H9 (cell line): ENCODE measurements around the gene ETFA. TPM values are rescaled to one million over a fixed set of nuclear protein-coding genes. Genes with fewer than 3 reads are reported as not detected.

ENCODE experiments used
- DNase-seq: peaks from one replicate; pipeline ENCODE4 v3.0.0-alpha.2; 2017
- H2AFZ ChIP-seq: one replicate; pipeline ENCODE4 v1.6.1; 2013; ENCODE audit warnings: mild to moderate bottlenecking, low read length, control low read depth, moderate library complexity
- H2AK5ac ChIP-seq: 2 replicates; pipeline ENCODE4 v1.6.1; 2013; ENCODE audit warnings: low read length, control low read depth, mixed read lengths; ENCODE audit not compliant: insufficient read length
- H2BK120ac ChIP-seq: one replicate; pipeline ENCODE4 v1.6.1; 2013; ENCODE audit warnings: low read depth, mild to moderate bottlenecking, low read length, control low read depth, inconsistent platforms; ENCODE audit not compliant: poor library complexity, severe bottlenecking
- H2BK12ac ChIP-seq: 2 replicates; pipeline ENCODE4 v1.6.1; 2013; ENCODE audit warnings: low read length, control low read depth, mixed read lengths, low read depth; ENCODE audit not compliant: insufficient read length
- H2BK15ac ChIP-seq: 2 replicates; pipeline ENCODE4 v1.6.1; 2013; ENCODE audit warnings: low read depth, low read length, control low read depth
- H2BK20ac ChIP-seq: one replicate; pipeline ENCODE4 v1.6.1; 2013; ENCODE audit warnings: low read depth, mild to moderate bottlenecking, low read length, control low read depth, inconsistent platforms; ENCODE audit not compliant: poor library complexity, severe bottlenecking
- H2BK5ac ChIP-seq: 2 replicates; pipeline ENCODE4 v1.6.1; 2013; ENCODE audit warnings: low read length, control low read depth, mixed read lengths; ENCODE audit not compliant: insufficient read length
- H3K14ac ChIP-seq: 2 replicates; pipeline ENCODE4 v1.6.1; 2013; ENCODE audit warnings: low read length, control low read depth; ENCODE audit not compliant: insufficient read depth
- H3K18ac ChIP-seq: 2 replicates; pipeline ENCODE4 v1.6.1; 2013; ENCODE audit warnings: low read depth, mild to moderate bottlenecking, mixed read lengths, low read length, control low read depth; ENCODE audit not compliant: insufficient read length
- H3K23ac ChIP-seq: 2 replicates; pipeline ENCODE4 v1.6.1; 2013; ENCODE audit warnings: low read length, control low read depth, mixed read lengths, low read depth; ENCODE audit not compliant: insufficient read length
- H3K23me2 ChIP-seq: 2 replicates; pipeline ENCODE4 v1.6.1; 2013; ENCODE audit warnings: low read depth, mild to moderate bottlenecking, mixed read lengths, low read length, control low read depth; ENCODE audit not compliant: insufficient read length, poor library complexity, severe bottlenecking
- H3K27ac ChIP-seq: 2 replicates; pipeline ENCODE4 v1.5.1; 2013; ENCODE audit warnings: low read length, control low read depth, mixed read lengths, low read depth; ENCODE audit not compliant: insufficient read length
- H3K27me3 ChIP-seq: 2 replicates; pipeline ENCODE4 v1.6.1; 2013; ENCODE audit warnings: low read length, control low read depth, inconsistent platforms; ENCODE audit not compliant: insufficient read depth
- H3K4ac ChIP-seq: 2 replicates; pipeline ENCODE4 v1.6.1; 2013; ENCODE audit warnings: low read depth, mild to moderate bottlenecking, control low read depth, inconsistent platforms, low read length, moderate library complexity
- H3K4me1 ChIP-seq: 2 replicates; pipeline ENCODE4 v1.6.1; 2013; ENCODE audit warnings: low read length, control low read depth, inconsistent platforms; ENCODE audit not compliant: insufficient read depth
- H3K4me2 ChIP-seq: 2 replicates; pipeline ENCODE4 v1.6.1; 2013; ENCODE audit warnings: low read length, control low read depth, mixed read lengths; ENCODE audit not compliant: insufficient read length, insufficient read depth
- H3K56ac ChIP-seq: 2 replicates; pipeline ENCODE4 v1.6.1; 2013; ENCODE audit warnings: low read depth, mild to moderate bottlenecking, mixed read lengths, low read length, control low read depth; ENCODE audit not compliant: insufficient read length
- H3K79me1 ChIP-seq: 2 replicates; pipeline ENCODE4 v1.6.1; 2013; ENCODE audit warnings: low read depth, mild to moderate bottlenecking, moderate library complexity, low read length, control low read depth, inconsistent platforms; ENCODE audit not compliant: insufficient read depth, poor library complexity, severe bottlenecking
- H3K79me2 ChIP-seq: 2 replicates; pipeline ENCODE4 v1.6.1; 2013; ENCODE audit warnings: low read length, control low read depth, inconsistent platforms; ENCODE audit not compliant: insufficient read depth
- H3K9ac ChIP-seq: 2 replicates; pipeline ENCODE4 v1.6.1; 2013; ENCODE audit warnings: low read length, control low read depth, mixed read lengths; ENCODE audit not compliant: insufficient read length; ENCODE audit errors: extremely low read depth
- H3K9me3 ChIP-seq: one replicate; pipeline ENCODE4 v1.6.1; 2013; ENCODE audit warnings: low read depth, low read length, inconsistent platforms; ENCODE audit not compliant: control insufficient read depth
- H3T11ph ChIP-seq: one replicate; pipeline ENCODE4 v1.6.1; 2013; ENCODE audit warnings: mild to moderate bottlenecking, low read length, control low read depth, inconsistent platforms
- H4K20me1 ChIP-seq: one replicate; pipeline ENCODE4 v1.6.1; 2013; ENCODE audit not compliant: control insufficient read depth, insufficient read length, insufficient read depth
- H4K5ac ChIP-seq: 2 replicates; pipeline ENCODE4 v1.6.1; 2013; ENCODE audit warnings: low read depth, mild to moderate bottlenecking, mixed read lengths, low read length, control low read depth; ENCODE audit not compliant: insufficient read length
- H4K8ac ChIP-seq: replicated peaks from 2 replicates; pipeline ENCODE4 v1.6.1; 2013; ENCODE audit warnings: low read length, control low read depth, mixed read lengths, low read depth; ENCODE audit not compliant: insufficient read length
- H4K91ac ChIP-seq: 2 replicates; pipeline ENCODE4 v1.6.1; 2013; ENCODE audit warnings: low read depth, mild to moderate bottlenecking, moderate library complexity, mixed read lengths, low read length, control low read depth; ENCODE audit not compliant: insufficient read length
- H3K27ac Mint-ChIP-seq, 3 experiments: 2 replicates in 2 of 3; 3 replicates in 1 of 3; pipeline ENCODE4 v1.8.0; 2020 to 2021; ENCODE audit warnings: mixed read lengths in 3 of 3, mild to moderate bottlenecking in 1 of 3, moderate library complexity in 1 of 3
- H3K27me3 Mint-ChIP-seq: 2 replicates; pipeline ENCODE4 v1.8.0; 2021; ENCODE audit warnings: low read depth, mild to moderate bottlenecking, moderate library complexity, mixed read lengths
- H3K36me3 Mint-ChIP-seq, 3 experiments: 2 replicates in 2 of 3; 3 replicates in 1 of 3; pipeline ENCODE4 v1.8.0; 2020 to 2021; ENCODE audit warnings: low read depth in 3 of 3, mixed read lengths in 3 of 3; ENCODE audit not compliant: insufficient read depth in 1 of 3
- H3K4me1 Mint-ChIP-seq, 2 experiments: 2 replicates each; pipeline ENCODE4 v1.8.0; 2020; ENCODE audit warnings: mixed read lengths in 2 of 2
- H3K4me3 Mint-ChIP-seq, 2 experiments: 2 replicates in 1 of 2; 3 replicates in 1 of 2; pipeline ENCODE4 v1.8.0; 2020 to 2021; ENCODE audit warnings: mild to moderate bottlenecking in 2 of 2, mixed read lengths in 2 of 2, moderate library complexity in 1 of 2
- H3K9me3 Mint-ChIP-seq, 2 experiments: 2 replicates in 1 of 2; 3 replicates in 1 of 2; pipeline ENCODE4 v1.8.0; 2020; ENCODE audit warnings: mild to moderate bottlenecking in 2 of 2, mixed read lengths in 2 of 2, moderate library complexity in 1 of 2
- WGBS: extraction: QIAGEN DNeasy Blood & Tissue Kit; methylation state at CpG from one replicate; pipeline ENCODE4 v1.1.7; 2013; ENCODE audit warnings: missing lambda C conversion rate, low lambda C conversion rate, mixed read lengths; ENCODE audit not compliant: insufficient read length; ENCODE audit errors: extremely low coverage; 5-methylcytosine and 5-hydroxymethylcytosine counted together
- total RNA-seq: library from RNA; stranded (reverse); gene quantifications from 2 replicates; pipeline ENCODE4 v1.2.1, GENCODE V29; 2021
- TF ChIP-seq, protein P1 (sequence below): fragments of 200-600 bp; sonication (generic); conservative IDR thresholded peaks from 3 replicates; pipeline ENCODE4 v1.8.0; 2021; ENCODE audit warnings: antibody characterized with exemption, mild to moderate bottlenecking

Gene ETFA
- total RNA-seq, 1 experiment from 2014 or later, result 109 TPM

DNA sequence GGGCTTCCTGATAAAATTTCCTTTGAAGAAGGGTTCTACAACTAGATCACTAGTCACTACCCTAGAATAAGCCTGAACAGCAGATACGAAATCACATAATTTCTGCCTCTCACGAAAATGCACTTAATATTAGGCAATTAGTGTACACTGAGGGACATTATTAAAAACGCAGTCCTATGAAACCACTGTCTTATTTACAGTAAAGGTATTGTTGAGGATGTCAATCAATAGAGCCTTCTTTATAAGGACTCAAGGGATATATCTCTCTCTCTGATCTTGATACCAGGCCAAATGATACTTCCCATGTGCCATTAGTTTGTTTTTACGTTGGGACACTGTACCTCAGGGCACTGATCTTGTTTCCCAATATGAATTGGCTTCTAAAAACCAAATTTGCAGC is 59.6 kb downstream of the ETFA start:
- Histone ChIP-seq H4K91ac (no peak overlapping the region), H3K56ac (no peak overlapping the region), H2AFZ (no peak overlapping the region), H3K9me3 (no peaks in the 10 kb centered on the region), H3K4me2 (no peak overlapping the region), H3K27ac (no peak overlapping the region), H3K18ac (no peak overlapping the region), H2AK5ac (no peak overlapping the region), H4K20me1 (no peaks in the 10 kb centered on the region), H3K9ac (no peak overlapping the region), H3K14ac (no peak overlapping the region), H2BK20ac (no peak overlapping the region), H3K23me2 (no peaks in the 10 kb centered on the region), H4K5ac (no peak overlapping the region), H3K23ac (no peak overlapping the region), H3K79me2 (no peaks in the 10 kb centered on the region), H2BK120ac (no peak overlapping the region), H2BK12ac (no peak overlapping the region), H3K79me1 (no peaks in the 10 kb centered on the region), H3K27me3 (no peaks in the 10 kb centered on the region), H3T11ph (no peak overlapping the region), H3K4me1 (peaks cover 2% of the 10 kb centered on the region; the same call in 1 of the 2 replicates), H3K4ac (no peak overlapping the region), H4K8ac (no peak overlapping the region), H2BK5ac (no peak overlapping the region), H2BK15ac (no peak overlapping the region)
- H3K27me3 Mint-ChIP-seq, result no peaks in the 10 kb centered on the region
- peaks cover 16 to 18% of the 10 kb centered on the region in 2 experiments for H3K4me1 Mint-ChIP-seq
- WGBS, result no CpG with 5 or more reads among the region's 4 CpGs
- H3K9me3 Mint-ChIP-seq, result no peaks in the 10 kb centered on the region
- no peak for DNase-seq
- H3K36me3 Mint-ChIP-seq, result peaks cover 0 to 4% (median 2%) of the 10 kb centered on the region in 3 experiments; a peak in 3 of 7 replicates
- H3K27ac Mint-ChIP-seq, result no peak overlapping the region
- H3K4me3 Mint-ChIP-seq, result no peak overlapping the region
- TF ChIP-seq, protein P1, sequence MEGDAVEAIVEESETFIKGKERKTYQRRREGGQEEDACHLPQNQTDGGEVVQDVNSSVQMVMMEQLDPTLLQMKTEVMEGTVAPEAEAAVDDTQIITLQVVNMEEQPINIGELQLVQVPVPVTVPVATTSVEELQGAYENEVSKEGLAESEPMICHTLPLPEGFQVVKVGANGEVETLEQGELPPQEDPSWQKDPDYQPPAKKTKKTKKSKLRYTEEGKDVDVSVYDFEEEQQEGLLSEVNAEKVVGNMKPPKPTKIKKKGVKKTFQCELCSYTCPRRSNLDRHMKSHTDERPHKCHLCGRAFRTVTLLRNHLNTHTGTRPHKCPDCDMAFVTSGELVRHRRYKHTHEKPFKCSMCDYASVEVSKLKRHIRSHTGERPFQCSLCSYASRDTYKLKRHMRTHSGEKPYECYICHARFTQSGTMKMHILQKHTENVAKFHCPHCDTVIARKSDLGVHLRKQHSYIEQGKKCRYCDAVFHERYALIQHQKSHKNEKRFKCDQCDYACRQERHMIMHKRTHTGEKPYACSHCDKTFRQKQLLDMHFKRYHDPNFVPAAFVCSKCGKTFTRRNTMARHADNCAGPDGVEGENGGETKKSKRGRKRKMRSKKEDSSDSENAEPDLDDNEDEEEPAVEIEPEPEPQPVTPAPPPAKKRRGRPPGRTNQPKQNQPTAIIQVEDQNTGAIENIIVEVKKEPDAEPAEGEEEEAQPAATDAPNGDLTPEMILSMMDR, result no peak
